ENCODE measurements around the gene MT1B.
"Not testable (repeated sequence)": the region's sequence is repeated elsewhere in the genome, so short reads cannot be mapped to it uniquely, and the experiment has no call there.

Gene MT1B

DNA sequence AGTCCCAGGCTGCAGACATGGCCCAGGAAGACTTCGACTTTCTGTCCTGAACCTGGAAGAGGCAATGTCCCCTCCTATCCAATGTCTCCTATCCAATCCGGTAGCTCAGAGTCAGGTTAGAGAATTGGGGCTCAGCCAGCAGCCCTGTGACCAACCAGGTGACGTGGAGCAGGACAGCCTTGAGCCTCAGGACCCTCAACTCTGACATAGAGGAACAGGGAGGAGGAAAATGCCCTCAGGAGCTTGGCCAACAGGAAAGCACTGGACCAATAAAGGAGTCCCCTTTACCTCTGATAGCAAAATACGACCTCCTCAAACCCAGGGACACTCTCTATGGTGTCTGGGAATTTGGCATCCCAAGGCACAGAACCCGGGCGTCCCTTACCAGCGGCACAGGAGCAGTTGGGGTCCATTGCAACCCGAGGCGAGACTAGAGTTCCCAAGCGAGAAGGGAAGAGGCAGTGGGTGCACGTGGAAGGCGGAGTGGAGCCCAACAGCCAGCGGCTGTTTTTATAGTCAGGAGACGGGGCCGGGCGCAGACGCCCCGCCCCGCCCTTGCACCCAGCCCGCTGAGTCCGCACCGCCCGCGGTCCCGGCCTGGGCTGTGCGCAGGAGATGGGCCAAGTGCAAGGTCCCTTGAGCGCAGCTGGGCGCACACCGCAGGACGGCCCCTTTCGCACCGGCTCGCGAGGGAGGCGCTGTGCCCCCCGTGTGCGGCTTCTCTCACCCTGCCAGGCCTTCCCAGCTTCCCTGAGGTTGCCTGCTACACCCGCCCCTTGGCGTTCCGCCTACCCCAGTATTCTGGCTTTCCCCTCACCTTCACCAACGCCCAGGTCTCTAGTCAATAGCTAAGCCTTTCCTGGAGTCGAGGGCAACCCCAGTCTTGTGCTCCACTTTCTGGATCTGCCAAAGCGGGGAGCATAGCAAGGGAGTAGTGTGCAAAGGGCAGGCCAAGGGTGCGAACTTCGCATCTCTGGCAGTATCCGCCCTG lies 16.2 kb downstream of the MT1B start, which contains the start of gene MT1G:
MT1G (minus strand) TSS at position 485 of the 991 bp plus-strand sequence; CDS start at position 413, 72 bp downstream.
- peak; percentile 4 for DNase-seq (ENCODE audit: low spot score)

- DNase-seq (ENCODE audit: low spot score), result no peak
Measured at GRCh38 chr16:56669005-56669839, 17.5 kb downstream of the MT1B start, which contains the start of gene MT1H. TSS of gene MT1H (plus strand) at chr16:56669814. CDS start at chr16:56669885, 71 bp downstream.

- no peak for DNase-seq (ENCODE audit: low spot score)
Measured at GRCh38 chr16:56669840-56670619, 18.3 kb downstream of the MT1B start.

GRCh38 chr16:56670620-56670934 lies 18.9 kb downstream of the MT1B start:
- no peak for DNase-seq (ENCODE audit: low spot score)

GRCh38 chr16:56671691-56672090 lies 20.0 kb downstream of the MT1B start:
- not testable (repeated sequence) for DNase-seq (ENCODE audit: low spot score)

DNA sequence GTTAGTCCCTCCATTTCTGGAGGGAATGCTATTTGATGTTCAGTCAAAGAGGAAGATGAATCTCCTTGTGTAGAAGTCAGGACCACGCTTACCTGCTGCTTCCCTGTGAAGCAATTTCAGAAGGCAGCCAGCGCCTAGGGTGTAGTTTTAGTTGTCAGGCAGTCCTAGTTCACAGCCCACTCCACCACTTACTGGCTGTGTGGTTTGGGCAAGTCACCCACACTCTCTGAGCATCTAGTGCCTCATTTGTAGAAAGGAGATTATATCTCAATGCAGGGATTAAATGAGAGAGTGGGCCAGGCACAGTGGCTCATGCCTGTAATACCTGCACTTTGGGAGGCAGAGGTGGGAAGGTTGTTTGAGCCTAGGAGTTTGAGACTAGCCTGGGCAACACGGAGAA lies 20.5 kb downstream of the MT1B start:
- DNase-seq (ENCODE audit: low spot score), result not testable (repeated sequence)

DNA sequence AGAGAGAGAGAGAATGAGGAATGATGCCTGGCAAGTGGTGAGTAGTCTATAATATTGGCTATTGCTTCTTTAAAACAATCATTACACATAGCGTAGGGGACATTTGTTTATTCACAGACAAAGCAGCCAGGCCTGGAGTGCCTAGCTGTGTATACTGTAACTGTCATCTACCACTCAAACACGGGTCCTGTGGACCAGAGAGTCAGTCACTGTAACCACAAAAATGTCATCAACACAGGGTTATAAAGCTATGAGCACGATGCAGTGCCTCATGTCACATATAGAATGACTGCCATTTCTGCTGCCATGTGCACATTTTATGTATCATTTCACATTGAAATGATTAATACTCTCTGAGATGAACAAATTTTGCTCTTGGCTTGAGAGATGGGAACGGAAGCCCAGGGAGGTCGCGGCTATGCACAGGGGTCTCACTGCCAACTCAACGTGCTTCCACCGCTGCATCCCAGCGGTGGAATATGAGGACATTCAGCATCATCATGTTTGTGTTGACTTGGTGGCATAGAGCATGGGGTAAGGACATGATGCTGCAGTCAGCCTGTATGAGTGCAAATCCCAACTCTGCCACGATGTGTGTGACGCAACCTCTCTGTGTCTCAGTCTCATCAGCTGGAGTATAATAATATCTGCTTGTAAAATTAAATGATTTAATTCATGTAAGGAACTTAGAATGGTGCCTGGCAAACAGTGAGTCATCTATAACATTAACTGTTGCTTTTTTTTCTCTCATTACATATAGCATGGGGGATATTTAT lies 21.3 kb downstream of the MT1B start:
- DNase-seq (ENCODE audit: low spot score), result no peak

- no peak for DNase-seq (ENCODE audit: low spot score)
Measured at GRCh38 chr16:56673921-56674320, 22.2 kb downstream of the MT1B start.

DNA sequence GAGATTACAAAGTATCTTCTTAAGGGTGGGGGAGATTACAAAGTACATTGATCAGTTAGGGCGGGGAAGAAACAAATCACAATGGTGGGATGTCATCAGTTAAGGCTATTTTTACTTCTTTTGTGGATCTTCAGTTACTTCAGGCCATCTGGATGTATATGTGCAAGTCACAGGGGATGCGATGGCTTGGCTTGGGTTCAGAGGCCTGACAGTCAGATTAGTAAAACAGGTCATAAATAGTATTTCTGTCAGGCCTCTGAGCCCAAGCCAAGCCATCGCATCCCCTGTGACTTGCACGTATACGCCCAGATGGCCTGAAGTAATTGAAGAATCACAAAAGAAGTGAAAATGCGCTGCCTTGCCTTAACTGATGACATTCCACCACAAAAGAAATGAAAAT lies 22.9 kb downstream of the MT1B start:
- not testable (repeated sequence) for DNase-seq (ENCODE audit: low spot score)

DNA sequence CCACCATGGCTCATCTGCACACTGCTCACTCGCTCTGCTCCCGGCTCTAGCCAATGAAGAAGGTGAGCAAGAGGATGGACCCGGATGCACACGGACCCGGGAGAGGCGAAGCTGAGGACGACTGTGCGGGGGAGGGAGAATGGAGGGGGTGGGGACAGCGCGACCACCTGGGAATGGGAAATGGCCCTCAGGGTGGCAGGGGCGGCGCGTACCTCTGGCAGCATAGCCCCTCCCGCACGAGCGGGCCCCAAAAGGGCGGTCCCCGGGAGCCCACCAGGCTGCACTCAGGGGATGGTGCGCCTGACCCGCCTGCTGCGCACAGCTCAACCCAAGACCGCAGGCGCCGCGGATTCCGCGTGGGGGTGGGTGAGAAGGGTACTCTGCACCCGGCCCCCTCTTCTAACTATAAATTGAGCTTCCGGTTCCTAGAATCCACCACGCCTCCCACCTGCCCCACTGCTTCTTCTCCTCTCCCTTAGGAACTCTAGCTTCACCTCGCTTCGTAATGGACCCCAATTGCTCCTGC lies 24.1 kb downstream of the MT1B start:
- no peak for DNase-seq (ENCODE audit: low spot score)

DNA sequence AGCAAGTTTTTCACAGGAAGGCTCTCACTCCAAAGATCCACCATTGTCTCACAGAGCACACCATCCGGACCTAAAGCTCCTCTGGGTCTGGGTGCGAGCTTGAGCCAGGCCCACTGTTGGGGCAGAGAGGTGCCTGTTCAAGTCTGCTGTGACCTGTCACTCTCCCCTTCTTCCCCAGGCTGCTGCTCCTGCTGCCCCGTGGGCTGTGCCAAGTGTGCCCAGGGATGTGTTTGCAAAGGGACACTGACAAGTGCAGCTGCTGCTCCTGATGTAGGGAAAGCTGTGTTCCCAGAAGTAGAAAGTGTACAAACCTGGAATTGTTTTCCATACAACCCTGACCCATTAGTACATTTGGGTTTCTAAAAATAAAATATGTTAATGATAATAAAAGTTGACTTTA lies 25.8 kb downstream of the MT1B start:
- DNase-seq (ENCODE audit: low spot score), result no peak

GRCh38 chr16:56679078-56679730 lies 27.5 kb downstream of the MT1B start:
- no peak for DNase-seq (ENCODE audit: low spot score)

DNA sequence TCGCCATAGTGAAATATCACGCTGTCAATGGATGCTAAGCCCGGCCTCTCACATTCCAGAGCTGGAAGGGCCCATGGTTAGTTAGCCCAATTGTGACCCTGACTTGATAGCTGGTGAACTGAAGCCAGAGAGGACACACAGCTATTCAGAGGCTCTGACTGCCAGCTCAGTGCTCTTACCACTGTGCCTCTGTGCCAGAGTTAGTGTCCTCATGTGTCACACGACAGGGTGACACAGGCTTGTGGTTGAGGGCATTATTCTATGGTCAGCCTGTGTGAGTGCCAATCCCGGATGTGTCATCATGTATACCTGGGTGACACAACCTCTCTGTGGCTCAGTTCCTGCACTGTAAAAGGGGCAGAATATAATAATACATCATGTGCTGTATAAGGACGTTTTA lies 28.1 kb downstream of the MT1B start:
- DNase-seq (ENCODE audit: low spot score), result no peak

DNA sequence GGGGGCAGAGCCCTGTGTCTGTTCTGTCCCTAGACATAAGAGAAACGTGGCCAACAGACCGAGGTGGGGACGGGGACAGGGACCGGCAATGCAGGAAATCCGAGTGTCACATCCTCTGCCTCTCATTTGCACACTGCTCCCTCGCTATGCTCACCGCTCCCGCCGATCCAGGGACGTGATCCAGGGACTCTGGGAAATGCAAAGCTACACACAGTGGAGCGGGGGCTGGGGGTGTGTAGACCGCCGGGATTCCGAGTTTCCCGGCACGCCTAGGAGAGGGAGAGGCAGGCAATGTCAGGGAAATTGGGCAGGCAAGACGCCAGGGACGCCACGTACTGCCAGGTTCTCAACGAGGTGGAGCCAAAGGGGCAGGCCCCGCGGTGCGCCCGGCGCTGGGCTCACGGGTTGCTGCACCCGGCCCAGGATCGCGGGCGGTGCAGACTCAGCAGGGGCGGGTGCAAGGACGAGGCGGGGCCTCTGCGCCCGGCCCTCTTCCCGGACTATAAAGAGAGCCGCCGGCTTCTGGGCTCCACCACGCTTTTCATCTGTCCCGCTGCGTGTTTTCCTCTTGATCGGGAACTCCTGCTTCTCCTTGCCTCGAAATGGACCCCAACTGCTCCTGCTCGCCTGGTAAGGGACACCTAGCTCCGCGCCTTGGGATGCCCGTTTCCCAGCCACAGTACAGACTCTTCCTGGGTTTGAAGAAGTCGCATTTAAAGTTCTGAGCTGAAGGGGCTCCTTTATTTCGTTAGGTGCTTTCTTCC lies 30.4 kb downstream of the MT1B start, which contains the start of gene MT1X:
MT1X (plus strand) TSS at position 532 of the 764 bp plus-strand sequence; CDS start at position 603, 71 bp downstream.
- DNase-seq (ENCODE audit: low spot score), result peak; percentile 65

DNA sequence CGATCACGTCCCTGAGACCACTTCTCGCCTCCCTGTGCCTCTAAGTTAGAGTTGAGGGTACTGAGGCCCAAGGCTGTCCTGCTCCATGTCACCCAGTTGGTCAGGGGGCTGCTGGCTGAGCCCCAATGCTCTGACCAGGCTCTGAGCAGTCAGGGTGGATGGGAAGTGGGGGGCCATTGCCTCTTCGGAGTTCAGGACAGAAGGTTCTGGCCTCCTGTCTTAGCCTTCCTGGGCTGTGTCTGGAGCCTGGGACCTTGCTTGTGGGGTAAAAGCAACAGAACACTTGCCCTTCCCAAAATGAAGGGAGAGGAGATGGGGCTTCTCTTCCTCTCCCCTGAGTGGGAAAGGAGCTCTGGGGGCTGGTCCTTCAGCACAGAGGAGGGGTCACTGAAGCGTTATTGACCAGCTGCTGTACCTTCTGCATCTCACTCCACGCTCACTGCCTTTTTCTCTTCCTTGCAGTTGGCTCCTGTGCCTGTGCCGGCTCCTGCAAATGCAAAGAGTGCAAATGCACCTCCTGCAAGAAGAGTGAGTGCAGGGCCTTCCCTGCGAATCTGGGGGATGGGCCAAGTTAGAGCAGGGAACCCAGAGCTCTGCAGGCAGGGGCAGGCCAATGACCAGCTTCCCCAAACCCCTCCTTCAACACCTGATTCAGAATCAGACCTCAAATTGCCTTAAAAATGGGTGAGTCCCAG lies 31.2 kb downstream of the MT1B start:
- no peak for DNase-seq (ENCODE audit: low spot score)

- DNase-seq (ENCODE audit: low spot score), result no peak
Measured at GRCh38 chr16:56683424-56684172, 31.9 kb downstream of the MT1B start.

DNA sequence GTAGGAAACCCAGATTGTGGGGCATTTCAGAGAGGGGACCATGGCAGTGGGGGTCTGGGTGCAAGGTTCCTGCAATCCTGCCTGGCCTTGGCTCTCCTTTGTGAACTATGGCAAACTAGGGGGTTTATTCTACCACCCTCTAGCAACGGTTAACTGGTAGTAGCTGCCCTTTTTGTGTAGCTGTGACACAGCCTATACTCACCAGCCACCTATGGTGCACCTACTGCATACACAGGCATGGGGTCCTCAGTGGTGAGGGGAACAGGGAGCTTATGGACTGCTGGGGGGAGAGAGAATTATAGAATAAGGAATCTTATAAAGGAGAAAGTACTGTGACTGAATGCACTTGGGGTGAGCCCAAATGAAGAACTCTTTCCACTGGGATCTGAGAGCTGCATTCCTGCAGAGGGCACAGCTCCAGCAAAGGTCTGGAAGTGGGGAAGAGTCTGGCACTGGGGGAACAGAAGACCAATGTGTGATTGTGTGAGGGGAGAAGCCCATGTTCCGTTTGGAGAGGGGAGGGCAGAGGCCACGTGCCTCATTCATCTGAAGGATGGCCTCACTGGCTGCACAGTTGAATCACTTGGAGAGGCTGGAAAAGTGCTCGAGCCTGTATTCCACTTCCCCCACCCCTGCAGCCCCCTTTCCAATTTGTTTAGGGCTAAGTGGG lies 32.7 kb downstream of the MT1B start:
- no peak for DNase-seq (ENCODE audit: low spot score)

Measured in hematopoietic multipotent progenitor cell treated with erythropoietin and hydrocortisone succinate and interleukin-3 and kit ligand, for 15 days (in vitro differentiated cells).